WI38 (cell line): ENCODE results near the gene PHYH.
"Not testable (repeated sequence)": the region's sequence is repeated elsewhere in the genome, so short reads cannot be mapped to it uniquely, and the experiment has no call there.

Experiments used
- H3K4me3 ChIP-seq: 2 replicates; pipeline ENCODE4 v1.5.1; 2011; ENCODE audit warnings: low read depth, mild to moderate bottlenecking, control low read depth, low read length
- CTCF ChIP-seq: IDR thresholded peaks from 2 replicates; pipeline ENCODE4 v1.5.1; 2012; ENCODE audit warnings: low read depth, mild to moderate bottlenecking, control low read depth, low read length

The PHYH gene

GRCh38 chr10:13247784-13248183, 52.1 kb downstream of the PHYH start:
- no peak for TF ChIP-seq CTCF
- no peak overlapping the region for H3K4me3 ChIP-seq

- H3K4me3 ChIP-seq: no peak overlapping the region
- no peak for TF ChIP-seq CTCF
Measured at GRCh38 chr10:13247246-13247645, 52.6 kb downstream of the PHYH start.

- H3K4me3 ChIP-seq: not testable (repeated sequence)
Measured at GRCh38 chr10:13242260-13242659, 57.6 kb downstream of the PHYH start.

GRCh38 chr10:13241613-13242012, 58.3 kb downstream of the PHYH start:
- no peak for TF ChIP-seq CTCF
- no peak overlapping the region for H3K4me3 ChIP-seq

GRCh38 chr10:13239923-13240322, 59.9 kb downstream of the PHYH start:
- TF ChIP-seq CTCF: no peak
- H3K4me3 ChIP-seq: no peak overlapping the region

GRCh38 chr10:13238271-13239077, 61.4 kb downstream of the PHYH start:
- TF ChIP-seq CTCF: no peak

GRCh38 chr10:13236638-13237037, 63.2 kb downstream of the PHYH start:
- no peak for TF ChIP-seq CTCF
- H3K4me3 ChIP-seq: no peak overlapping the region

More at GRCh38 chr10:13238271-13239077, 61.4 kb downstream of the PHYH start:
- H3K4me3 ChIP-seq: no peak overlapping the region

- not testable (repeated sequence) for H3K4me3 ChIP-seq
Measured at GRCh38 chr10:13234736-13235135, 65.1 kb downstream of the PHYH start.
